Measurements from ENCODE around the gene MTFR1L. TPM values are rescaled to one million over a fixed set of nuclear protein-coding genes. Genes with fewer than 3 reads are reported as not detected.

The MTFR1L gene
- total RNA-seq, 1 donor from 2014 or later: 46.3 TPM

- no peak for TF ChIP-seq CTCF (IDR thresholded peaks at IDR 0.05; ENCODE audit: insufficient read depth, low read length, poor library complexity, severe bottlenecking)
- H3K4me3 ChIP-seq (ENCODE audit: low read depth, low read length): no peak overlapping the region
- no peaks in the 10 kb centered on the region for H3K27me3 ChIP-seq (ENCODE audit: control insufficient read depth, insufficient read depth, low read length)
- no peaks in the 10 kb centered on the region for H3K36me3 ChIP-seq (ENCODE audit: control insufficient read depth, insufficient read depth, low read length)
- no peak for DNase-seq (ENCODE audit: low read depth)
Observed at GRCh38 chr1:25811384-25812082, 8.2 kb upstream of the MTFR1L start.

GRCh38 chr1:25813071-25813733 is 6.6 kb upstream of the MTFR1L start:
- H3K36me3 ChIP-seq (ENCODE audit: control insufficient read depth, insufficient read depth, low read length): no peaks in the 10 kb centered on the region
- TF ChIP-seq CTCF (IDR thresholded peaks at IDR 0.05; ENCODE audit: insufficient read depth, low read length, poor library complexity, severe bottlenecking): no peak
- DNase-seq (ENCODE audit: low read depth): no peak
- no peaks in the 10 kb centered on the region for H3K27me3 ChIP-seq (ENCODE audit: control insufficient read depth, insufficient read depth, low read length)
- no peak overlapping the region for H3K4me3 ChIP-seq (ENCODE audit: low read depth, low read length)

GRCh38 chr1:25813734-25814471 is 5.9 kb upstream of the MTFR1L start:
- no peak for TF ChIP-seq CTCF (IDR thresholded peaks at IDR 0.05; ENCODE audit: insufficient read depth, low read length, poor library complexity, severe bottlenecking)
- DNase-seq (ENCODE audit: low read depth): no peak
- no peak overlapping the region for H3K4me3 ChIP-seq (ENCODE audit: low read depth, low read length)
- H3K27me3 ChIP-seq (ENCODE audit: control insufficient read depth, insufficient read depth, low read length): no peaks in the 10 kb centered on the region
- H3K36me3 ChIP-seq (ENCODE audit: control insufficient read depth, insufficient read depth, low read length): no peaks in the 10 kb centered on the region

- Histone ChIP-seq H3K36me3 (ENCODE audit: control insufficient read depth, insufficient read depth, low read length) (no peaks in the 10 kb centered on the region), H3K4me3 (ENCODE audit: low read depth, low read length) (no peak overlapping the region), H3K27me3 (ENCODE audit: control insufficient read depth, insufficient read depth, low read length) (no peaks in the 10 kb centered on the region)
- DNase-seq (ENCODE audit: low read depth): no peak
- no peak for TF ChIP-seq CTCF (IDR thresholded peaks at IDR 0.05; ENCODE audit: insufficient read depth, low read length, poor library complexity, severe bottlenecking)
Observed at GRCh38 chr1:25814549-25815087, 5.1 kb upstream of the MTFR1L start.

GRCh38 chr1:25815208-25816111 is 4.3 kb upstream of the MTFR1L start:
- TF ChIP-seq CTCF (IDR thresholded peaks at IDR 0.05; ENCODE audit: insufficient read depth, low read length, poor library complexity, severe bottlenecking): no peak
- H3K36me3 ChIP-seq (ENCODE audit: control insufficient read depth, insufficient read depth, low read length): no peaks in the 10 kb centered on the region
- no peak for DNase-seq (ENCODE audit: low read depth)
- H3K4me3 ChIP-seq (ENCODE audit: low read depth, low read length): no peak overlapping the region
- no peaks in the 10 kb centered on the region for H3K27me3 ChIP-seq (ENCODE audit: control insufficient read depth, insufficient read depth, low read length)

Measured in kidney epithelial cell (primary cell).